ENCODE results near the gene RGS3. TPM values are rescaled to one million over a fixed set of nuclear protein-coding genes. Genes with fewer than 3 reads are reported as not detected.

RGS3 gene
- total RNA-seq, 1 experiment from 2014 or later: 39.4 TPM

DNA sequence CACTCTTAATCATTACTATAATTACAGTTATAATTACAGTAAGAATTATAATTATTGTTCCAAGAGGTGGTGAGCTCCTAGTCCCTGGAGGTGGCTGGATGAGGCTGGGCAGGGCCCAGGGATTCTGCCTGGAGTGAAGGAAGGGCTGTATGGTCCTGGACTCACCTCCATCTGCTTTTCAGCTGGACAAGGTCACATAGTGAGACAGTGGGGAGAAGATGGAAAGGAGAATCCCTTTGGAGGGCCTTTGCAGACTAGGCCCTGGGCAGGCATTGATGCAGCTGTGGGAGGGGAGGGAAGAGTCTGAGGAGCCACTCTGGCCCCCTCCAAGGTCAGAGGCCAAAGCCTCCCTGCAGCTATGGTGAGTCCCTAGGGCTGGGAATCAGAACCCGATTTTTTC is 125.4 kb downstream of the RGS3 start:
- Histone ChIP-seq H3K9me2 (ENCODE audit: insufficient read depth) (no peaks in the 10 kb centered on the region), H3K4me3 (replicated peaks in 1 of 2; ENCODE audit: low read depth in 1 of 2, low read length in 2 of 2) (no peak overlapping the region), H3K4me2 (ENCODE audit: low read length) (no peak overlapping the region), H3K27me3 (ENCODE audit: insufficient read depth, low read length) (no peaks in the 10 kb centered on the region), H2AFZ (ENCODE audit: low read depth, low read length, poor library complexity, severe bottlenecking) (no peak overlapping the region), H3K79me2 (ENCODE audit: insufficient read depth, low read length) (no peaks in the 10 kb centered on the region), H3K36me3 (ENCODE audit: control insufficient read depth in 1 of 2, insufficient read depth in 2 of 2, low read length in 2 of 2) (peaks cover 4 to 12% of the 10 kb centered on the region in 2 experiments; a peak in 1 of 4 replicates), H3K4me1 (ENCODE audit: control insufficient read depth in 1 of 2, insufficient read depth in 2 of 2, low read length in 2 of 2) (peaks cover 7 to 13% of the 10 kb centered on the region in 2 experiments), H3K9me3 (ENCODE audit: control insufficient read depth in 1 of 2, insufficient read depth in 1 of 2, low read depth in 1 of 2, low read length in 2 of 2) (no peaks in the 10 kb centered on the region), H3K9ac (ENCODE audit: low read length) (no peak overlapping the region), H4K20me1 (ENCODE audit: insufficient read depth) (no peaks in the 10 kb centered on the region), H3K27ac (ENCODE audit: low read depth, low read length) (no peak overlapping the region)
- BruUV-seq (replicated peaks): no TSS peak
- intact Hi-C loops (cut with micrococcal nuclease): no loop called here
- DNase-seq (ENCODE audit: low read depth, low spot score): no peak
- ChIA-PET RAD21 (ENCODE audit: low non-redundant PET in 1 of 2, low total read pairs in 2 of 2, uncharacterized antibody in 2 of 2, unreplicated experiment in 2 of 2) (no interaction called here), POLR2A (interaction anchor here (1.0 kb wide), 1 partner anchor 9 kb away, joined by 3 read pairs; no protein-coding TSS in a partner anchor), CTCF (interaction anchor here (0.8 to 11.8 kb wide), 4 partner anchors 10 to 143 kb away, joined by 3 to 287 read pairs (median 26); no protein-coding TSS in a partner anchor)
- no peak for ATAC-seq
- TF ChIP-seq FOSL1 (IDR thresholded peaks at IDR 0.05; ENCODE audit: low read depth) (no peak), ZFX (IDR thresholded peaks at IDR 0.05) (no peak), REST (IDR thresholded peaks at IDR 0.05; ENCODE audit: low read depth) (no peak), JUND (IDR thresholded peaks at IDR 0.05) (no peak), ELF1 (IDR thresholded peaks at IDR 0.05; ENCODE audit: borderline replicate concordance, low read depth) (no peak), CBX3 (IDR thresholded peaks at IDR 0.05; ENCODE audit: low read depth) (no peak), SP1 (IDR thresholded peaks at IDR 0.05; ENCODE audit: low read depth) (no peak), SRF (IDR thresholded peaks at IDR 0.05; ENCODE audit: low read depth) (no peak), EGR1 (IDR thresholded peaks at IDR 0.05; ENCODE audit: low read depth) (no peak), RAD21 (IDR thresholded peaks at IDR 0.05; ENCODE audit: low read depth) (no peak), ZBTB33 (IDR thresholded peaks at IDR 0.05; ENCODE audit: extremely low read depth, insufficient replicate concordance, low read length) (no peak), EZH2phosphoT487 (IDR thresholded peaks at IDR 0.05; ENCODE audit: borderline replicate concordance) (no peak), EZH2 (IDR thresholded peaks at IDR 0.05) (no peak), POLR2A (IDR thresholded peaks at IDR 0.05; ENCODE audit: borderline replicate concordance, extremely low read depth, insufficient read depth, insufficient read length) (no peak), SIN3A (IDR thresholded peaks at IDR 0.05; ENCODE audit: low read depth) (no peak), ATF3 (IDR thresholded peaks at IDR 0.05) (no peak), YY1 (IDR thresholded peaks at IDR 0.05; ENCODE audit: extremely low read depth, insufficient replicate concordance, low read depth, low read length) (no peak)
